HepG2 (cell line): ENCODE results near the gene CYP46A1. TPM values are rescaled to one million over a fixed set of nuclear protein-coding genes. Genes with fewer than 3 reads are reported as not detected.

Source experiments
- AHDC1 ChIP-seq: sonication (generic); formaldehyde crosslinking; IDR thresholded peaks from 2 replicates; pipeline ENCODE4 v1.5.1; 2020; ENCODE audit warnings: mild to moderate bottlenecking, missing genetic modification reagents, borderline replicate concordance
- BHLHE40 ChIP-seq: IDR thresholded peaks from 2 replicates; pipeline ENCODE4 v1.6.1; 2011; ENCODE audit warnings: low read length, improper control_type of control experiment
- CCAR2 ChIP-seq: fragments of 200-400 bp; formaldehyde crosslinking; optimal IDR thresholded peaks from 2 replicates; pipeline ENCODE3; 2018; ENCODE audit warnings: low read depth, mild to moderate bottlenecking, low read length, moderate library complexity
- DDIT3 ChIP-seq: sonication (generic); formaldehyde crosslinking; IDR thresholded peaks from 2 replicates; pipeline ENCODE4 v1.4.0; 2020; ENCODE audit warnings: mild to moderate bottlenecking, missing genetic modification reagents
- GATAD2A ChIP-seq: IDR thresholded peaks from 2 replicates; pipeline ENCODE4 v1.6.1; 2016
- KLF9 ChIP-seq: IDR thresholded peaks from 2 replicates; pipeline ENCODE4 v1.6.1; 2016; ENCODE audit warnings: low read depth
- PITX1 ChIP-seq: sonication (generic); formaldehyde crosslinking; IDR thresholded peaks from 2 replicates; pipeline ENCODE4 v1.5.1; 2020; ENCODE audit warnings: mild to moderate bottlenecking, missing genetic modification reagents
- TCF7 ChIP-seq: sonication (generic); IDR thresholded peaks from 2 replicates; pipeline ENCODE4 v1.6.1; 2016; ENCODE audit warnings: antibody characterized with exemption, low read depth
- YEATS4 ChIP-seq: sonication (generic); formaldehyde crosslinking; IDR thresholded peaks from 2 replicates; pipeline ENCODE4 v1.4.0; 2020; ENCODE audit warnings: missing genetic modification reagents, borderline replicate concordance
- ZFX ChIP-seq: sonication (generic); formaldehyde crosslinking; IDR thresholded peaks from 2 replicates; pipeline ENCODE4 v1.4.0; 2020; ENCODE audit warnings: mild to moderate bottlenecking, low read depth, missing genetic modification reagents, moderate library complexity
- ZNF24 ChIP-seq: fragments of 450-650 bp; IDR thresholded peaks from 2 replicates; pipeline ENCODE4 v1.6.1; 2017; ENCODE audit warnings: antibody characterized with exemption, mild to moderate bottlenecking
- ZNF646 ChIP-seq: sonication (generic); formaldehyde crosslinking; IDR thresholded peaks from 2 replicates; pipeline ENCODE4 v1.9.0; 2021; ENCODE audit warnings: mild to moderate bottlenecking, missing genetic modification reagents
- ZNF784 ChIP-seq: sonication (generic); formaldehyde crosslinking; IDR thresholded peaks from 2 replicates; pipeline ENCODE4 v1.5.1; 2020; ENCODE audit warnings: missing genetic modification reagents, mild to moderate bottlenecking, borderline replicate concordance
- ZNF841 ChIP-seq: sonication (generic); formaldehyde crosslinking; IDR thresholded peaks from 2 replicates; pipeline ENCODE4 v1.8.1; 2023; ENCODE audit warnings: missing genetic modification reagents, borderline replicate concordance
- polyA plus RNA-seq, 8 experiments: library from polyadenylated mRNA; depleted of rRNA in 3 of 8; stranded (reverse) in 7 of 8; unstranded in 1 of 8; fragments of >200 nt; fragmentation: Illumina TruSeq in 4 of 8; extraction: Trizol in 4 of 8; gene quantifications; 2 replicates each; pipeline versions ENCODE4 v1.2.1 to v1.2.3, GENCODE V29; 2011 to 2016; ENCODE audit warnings: low read depth in 4 of 8, missing spikeins in 1 of 8, mixed read lengths in 1 of 8; ENCODE audit not compliant: insufficient read depth in 1 of 8
- total RNA-seq, 5 experiments: library from RNA; depleted of rRNA; stranded (reverse); fragments of >200 nt; fragmentation: Illumina TruSeq; extraction: Trizol; gene quantifications; 2 replicates each; pipeline ENCODE4 v1.2.3, GENCODE V29; 2016; ENCODE audit warnings: low read depth in 1 of 5

The CYP46A1 gene
- total and polyA plus RNA-seq, 2 of the 13 experiments (the other 11 are each of a cell fraction or from before 2014, with no cell fraction given) = not detected

GRCh38 chr14:99649643-99650042 is 34.5 kb upstream of the CYP46A1 start (continued):
- no peak for TF ChIP-seq DDIT3 (CRISPR knock-in tag)
- TF ChIP-seq PITX1 (CRISPR knock-in tag) = 0 out of 2 replicates have a peak, but pooled peaks have one; percentile 31
- TF ChIP-seq ZNF841 (CRISPR knock-in tag) = no peak
- TF ChIP-seq BHLHE40 = peak; percentile 95
- TF ChIP-seq ZNF784 (CRISPR knock-in tag) = no peak
- no peak for TF ChIP-seq KLF9 (CRISPR knock-in tag)
- TF ChIP-seq YEATS4 (CRISPR knock-in tag) = peak; percentile 37; the same call in 1 of the 2 replicates
- TF ChIP-seq TCF7 = peak; percentile 36
- peak; percentile 55; the same call in 1 of the 2 replicates for TF ChIP-seq ZFX (CRISPR knock-in tag)
- 0 out of 2 replicates have a peak, but pooled peaks have one; percentile 33 for TF ChIP-seq GATAD2A (CRISPR knock-in tag)
- TF ChIP-seq AHDC1 = no peak
- TF ChIP-seq ZNF24 = no peak
- TF ChIP-seq CCAR2 = no peak
- no peak for TF ChIP-seq ZNF646
